HG02852 (cell line): ENCODE data around the gene CCT4.
A peak's percentile ranks its signal among the peaks of the same experiment; 100 is the strongest.
"Not testable (repeated sequence)": the region's sequence is repeated elsewhere in the genome, so short reads cannot be mapped to it uniquely, and the experiment has no call there.

ENCODE experiments used
- ATAC-seq: cut with Tn5 transposase; IDR thresholded peaks from one replicate; pipeline ENCODE4 v1.9.1; 2021; ENCODE audit warnings: mild to moderate bottlenecking, moderate library complexity; ENCODE audit not compliant: unreplicated experiment

The CCT4 gene

DNA sequence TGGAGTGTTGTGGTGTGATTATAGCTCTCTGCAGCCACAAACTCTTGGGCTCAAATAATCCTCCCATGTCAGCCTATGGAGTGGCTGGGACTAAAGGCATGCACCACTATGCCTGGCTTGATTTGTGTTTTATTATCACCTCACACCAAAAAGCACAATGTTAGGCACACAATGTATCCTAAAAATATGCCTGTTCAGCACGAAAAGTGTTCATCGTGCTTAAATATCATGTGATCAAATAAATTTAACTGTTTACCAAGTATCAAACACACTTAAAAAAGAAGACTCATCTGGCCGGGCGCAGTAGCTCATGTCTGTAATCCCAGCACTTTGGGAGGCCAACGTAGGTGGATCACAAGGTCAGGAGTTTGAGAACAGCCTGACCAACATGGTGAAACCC is 5.6 kb downstream of the CCT4 start:
- no peak for ATAC-seq

DNA sequence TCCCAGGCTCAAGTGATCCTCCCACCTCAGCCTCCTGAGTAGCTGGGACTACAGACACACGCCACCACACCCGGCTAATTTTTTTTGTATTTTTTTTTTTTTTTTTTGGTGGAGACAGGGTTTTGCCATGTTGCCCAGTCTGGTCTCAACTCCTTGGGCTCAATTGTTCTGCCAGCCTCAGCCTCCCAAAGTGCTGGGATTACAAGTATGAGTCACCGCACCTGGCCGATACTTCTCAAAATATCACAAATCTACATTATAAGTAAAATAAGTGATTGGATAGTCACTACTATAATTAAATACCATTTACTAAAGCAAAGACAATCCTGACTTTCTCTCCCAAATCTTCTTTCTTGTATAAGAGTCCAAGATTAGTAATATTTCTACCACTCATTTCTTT is 9.1 kb downstream of the CCT4 start:
- ATAC-seq = not testable (repeated sequence)

DNA sequence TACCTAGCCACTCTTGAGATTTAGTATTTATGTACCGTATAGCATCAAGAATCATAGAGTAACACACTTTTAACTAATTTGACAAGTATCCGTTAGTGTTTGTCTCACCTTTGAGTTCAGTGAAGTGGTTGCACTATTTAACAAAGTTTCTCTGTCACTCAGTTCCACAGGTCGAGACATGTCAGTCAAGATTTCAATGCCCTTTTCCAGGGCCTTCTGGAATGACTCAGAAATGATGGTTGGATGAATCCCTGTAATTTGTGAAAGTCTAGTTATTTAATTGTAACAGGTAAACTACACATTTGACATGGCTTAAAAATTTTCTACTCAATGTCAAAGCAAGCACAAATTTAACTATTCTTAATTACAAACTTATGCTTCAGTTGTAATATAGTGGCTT is 9.7 kb downstream of the CCT4 start:
- no peak for ATAC-seq

GRCh38 chr2:61877571-61878245 is 10.7 kb downstream of the CCT4 start:
- no peak for ATAC-seq

GRCh38 chr2:61876400-61876799 is 12.1 kb downstream of the CCT4 start:
- ATAC-seq = no peak

DNA sequence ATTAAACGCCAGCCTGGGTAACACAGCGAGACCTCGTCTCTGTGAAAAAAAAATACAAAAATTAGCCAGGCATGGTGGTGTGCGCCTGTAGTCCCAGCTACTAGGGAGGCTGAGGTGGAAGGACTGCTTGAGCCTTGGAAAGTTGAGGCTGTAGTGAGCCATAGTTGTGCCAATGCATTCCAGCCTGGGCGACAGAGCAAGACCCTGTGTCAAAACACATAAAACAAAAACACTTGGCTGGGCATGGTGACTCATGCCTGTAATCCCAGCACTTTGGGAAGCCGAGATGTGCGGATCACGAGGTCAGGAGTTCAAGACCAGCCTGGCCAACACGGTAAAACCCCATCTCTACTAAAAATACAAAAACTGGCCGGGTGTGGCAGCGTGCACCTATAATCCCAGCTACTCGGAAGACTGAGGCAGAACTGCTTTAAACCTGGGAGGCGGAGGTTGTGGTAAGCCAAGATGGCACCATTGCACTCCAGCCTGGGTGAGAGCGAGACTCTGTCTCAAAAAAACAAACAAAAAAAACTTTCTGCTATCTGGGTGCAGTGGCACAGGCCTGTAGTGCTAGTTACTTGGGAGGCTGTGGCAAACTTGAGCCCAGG is 21.9 kb downstream of the CCT4 start:
- not testable (repeated sequence) for ATAC-seq

- no peak for ATAC-seq
Measured at GRCh38 chr2:61862085-61862484, 26.4 kb downstream of the CCT4 start.

GRCh38 chr2:61857224-61857623 is 31.2 kb downstream of the CCT4 start:
- no peak for ATAC-seq

GRCh38 chr2:61855318-61855613 is 33.2 kb downstream of the CCT4 start:
- ATAC-seq = no peak

DNA sequence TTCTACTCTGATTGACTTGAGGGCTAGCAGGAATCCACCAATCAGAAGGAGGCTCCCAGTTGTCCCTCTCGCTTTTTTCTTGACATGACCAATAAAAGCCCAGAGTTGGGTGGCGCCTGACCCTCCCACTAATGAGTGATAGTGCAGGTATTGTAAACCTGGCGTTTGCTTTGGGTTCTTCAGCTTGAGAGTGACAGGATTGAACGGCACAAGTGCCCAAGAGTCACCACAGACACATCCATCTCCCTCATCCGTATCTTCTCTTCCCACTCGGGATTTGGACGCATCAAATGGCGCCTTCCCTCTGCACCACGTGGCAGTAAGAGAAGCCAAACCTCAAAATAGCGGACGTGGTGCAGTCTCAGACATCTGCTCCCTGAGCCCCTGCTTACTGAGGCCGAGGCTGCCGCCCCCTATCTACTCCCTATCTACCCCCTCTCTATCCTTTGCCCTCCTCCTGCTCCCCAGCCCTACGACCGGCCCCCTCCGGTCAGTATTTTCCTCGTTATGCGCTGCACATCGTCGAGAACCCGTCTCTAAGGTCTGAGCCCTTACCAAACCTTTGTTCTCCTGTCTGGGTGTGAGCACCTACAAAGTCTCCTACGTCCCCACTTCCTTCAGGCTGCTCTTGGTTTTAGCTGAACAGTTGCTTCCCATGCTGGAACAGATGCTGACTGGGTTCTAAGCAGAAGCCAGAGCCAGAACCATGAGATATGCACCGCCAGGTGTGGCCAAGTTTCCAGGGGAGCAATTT is 33.7 kb downstream of the CCT4 start:
- peak; percentile 87 for ATAC-seq

DNA sequence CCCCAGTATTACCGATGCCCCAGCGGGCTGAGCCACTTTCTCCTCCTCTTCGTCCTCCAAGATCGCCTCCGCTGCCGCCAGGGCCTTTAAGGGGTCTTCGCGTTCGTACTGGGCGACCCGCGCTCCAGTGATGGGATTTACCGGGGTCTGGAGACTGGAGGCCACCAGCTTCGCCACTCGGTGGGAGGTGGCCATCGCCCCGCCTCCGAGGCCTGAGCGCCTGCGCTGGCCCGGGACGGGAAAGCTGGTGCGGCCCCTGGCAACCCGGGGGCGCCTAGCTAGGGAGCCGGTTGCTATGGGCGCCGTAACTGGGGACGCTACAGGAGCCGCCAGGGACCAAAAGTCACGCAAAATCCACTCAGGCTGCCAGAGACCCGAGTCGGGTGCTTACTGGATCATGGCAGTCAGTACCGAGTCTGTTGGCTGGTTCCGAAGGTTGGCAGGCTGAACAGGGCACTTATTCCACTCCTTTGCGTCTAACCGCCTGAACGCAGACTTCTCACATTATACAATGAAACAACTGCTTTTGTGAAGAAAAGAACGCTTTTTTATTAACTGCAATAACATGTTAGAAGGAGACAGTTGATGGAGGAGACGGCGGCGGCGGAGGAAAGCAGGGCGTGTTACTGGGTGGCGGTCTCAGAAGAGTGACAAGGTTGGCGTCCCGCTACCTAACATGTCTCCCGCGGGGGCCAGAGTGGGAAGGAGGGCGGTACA is 34.5 kb downstream of the CCT4 start, which contains the start of gene FAM161A:
FAM161A (minus strand) TSS at position 214 of the 717 bp plus-strand sequence; CDS start at position 195, 19 bp downstream.
- peak; percentile 79 for ATAC-seq

DNA sequence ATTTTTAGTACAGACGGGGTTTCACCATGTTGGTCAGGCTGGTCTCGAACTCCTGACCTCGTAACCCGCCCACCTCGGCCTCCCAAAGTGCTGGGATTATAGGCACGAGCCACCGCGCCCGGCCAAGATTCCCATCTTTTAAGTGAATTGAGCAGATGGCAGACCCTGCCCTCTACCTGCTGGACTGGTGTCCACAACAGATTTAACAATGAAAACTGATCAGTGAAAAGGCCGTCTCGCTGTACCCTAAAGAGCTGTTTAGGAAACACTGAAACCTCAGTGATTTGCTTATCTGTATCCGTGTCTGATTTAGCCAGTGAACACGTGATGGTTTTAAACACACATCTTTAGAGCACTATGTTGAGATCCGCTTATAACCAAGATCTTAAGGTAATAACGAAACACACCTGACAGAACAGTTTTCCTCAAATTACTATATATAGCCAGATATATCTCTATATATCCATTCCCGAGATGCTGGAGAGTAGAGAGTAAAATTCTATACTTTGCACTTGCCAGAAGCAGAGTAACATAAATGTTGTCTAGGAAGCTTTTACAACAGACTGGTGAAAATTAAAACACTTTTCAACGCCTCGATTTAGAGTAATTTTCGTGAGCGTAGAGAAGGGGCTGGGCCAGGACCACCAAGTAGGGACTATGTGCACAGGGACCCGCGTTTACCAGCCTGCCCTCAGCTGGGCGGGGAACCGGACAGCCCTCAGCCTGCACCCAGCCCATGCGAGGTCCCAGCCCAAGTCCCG is 35.2 kb downstream of the CCT4 start:
- peak; percentile 53 for ATAC-seq

DNA sequence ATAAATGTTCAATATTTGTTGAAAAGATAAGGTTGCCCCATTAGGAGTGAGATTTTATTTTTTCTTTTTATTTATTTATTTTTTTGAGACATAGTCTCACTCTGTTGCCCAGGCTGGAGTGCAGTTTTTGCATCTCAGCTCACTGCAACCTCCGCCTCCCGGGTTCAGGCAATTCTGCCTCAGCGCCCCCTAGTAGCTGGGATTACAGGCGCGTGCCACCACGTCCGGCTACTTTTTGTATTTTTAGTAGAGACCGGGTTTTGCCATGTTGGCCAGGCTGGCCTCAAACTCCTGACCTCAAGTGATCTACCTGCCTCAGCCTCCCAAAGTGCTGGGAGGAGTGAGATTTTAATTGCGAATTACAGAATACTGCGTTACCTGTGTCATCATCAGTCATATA is 37.2 kb downstream of the CCT4 start:
- not testable (repeated sequence) for ATAC-seq

GRCh38 chr2:61845320-61845719 is 43.1 kb downstream of the CCT4 start:
- ATAC-seq = no peak

GRCh38 chr2:61841286-61841685 is 47.2 kb downstream of the CCT4 start:
- ATAC-seq = no peak

GRCh38 chr2:61834893-61835292 is 53.6 kb downstream of the CCT4 start:
- no peak for ATAC-seq

DNA sequence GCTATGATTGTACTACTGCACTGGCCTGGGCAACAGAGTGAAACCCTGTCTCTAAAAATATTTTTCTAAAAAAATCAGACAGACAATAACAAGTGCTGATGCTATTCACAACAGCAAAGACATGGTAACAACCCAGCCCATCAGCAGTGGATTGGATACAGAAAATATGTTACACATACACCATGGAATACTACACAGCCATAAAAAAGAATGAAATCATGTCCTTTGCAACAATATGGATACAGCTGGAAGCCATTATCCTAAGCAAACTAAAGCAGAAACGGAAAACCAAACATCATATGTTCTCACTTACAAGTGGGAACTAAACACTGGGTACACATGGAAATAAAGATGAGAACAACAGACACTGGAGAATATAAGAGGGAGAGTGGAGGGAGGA is 54.5 kb downstream of the CCT4 start:
- ATAC-seq = no peak

DNA sequence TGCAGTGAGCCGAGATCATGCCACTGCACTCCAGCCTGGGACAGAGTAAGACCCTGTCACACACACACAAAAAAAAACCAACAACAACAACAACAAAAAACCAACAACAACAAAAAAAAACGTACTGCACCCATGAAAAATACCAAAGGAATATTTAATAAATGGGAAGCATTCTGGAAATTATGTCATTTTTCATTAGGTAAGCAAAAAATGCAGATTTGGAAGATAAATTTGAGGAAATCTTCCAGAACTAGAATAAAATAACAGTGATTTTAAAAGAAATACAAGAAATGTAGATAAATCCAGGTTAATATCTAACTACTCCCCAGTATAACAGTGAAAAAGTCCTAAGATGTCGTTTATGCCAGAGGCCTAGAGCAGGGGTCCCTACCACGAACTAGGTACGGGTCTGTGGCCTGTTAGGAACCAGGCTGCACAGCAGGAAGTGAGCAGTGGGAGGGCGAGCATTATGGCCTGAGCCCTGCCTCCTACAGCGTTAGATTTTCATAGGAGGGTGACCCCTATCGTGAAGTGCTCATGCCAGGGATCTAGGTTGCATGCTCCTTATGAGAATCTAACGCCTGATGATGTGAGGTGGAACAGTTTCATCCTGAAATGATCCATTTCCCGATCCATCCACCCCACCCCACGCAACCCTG is 56.1 kb downstream of the CCT4 start:
- ATAC-seq = no peak

DNA sequence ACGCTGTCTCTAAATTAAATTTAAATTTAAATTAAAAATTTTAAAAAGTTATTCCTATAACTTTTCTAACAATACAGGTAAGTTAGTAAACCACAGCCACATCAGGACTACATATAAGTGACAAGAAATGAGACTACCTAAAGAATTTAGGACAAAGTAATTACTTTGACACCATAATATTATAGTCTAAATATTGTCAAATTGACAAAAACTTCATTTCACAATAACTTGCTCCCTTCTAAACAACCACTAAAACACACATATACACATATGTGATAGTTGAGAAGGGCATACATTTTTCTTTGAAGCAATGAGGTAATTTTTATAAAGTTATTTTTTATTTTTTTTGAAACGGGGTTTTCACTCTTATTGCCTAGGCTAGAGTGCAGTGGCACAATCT is 66.2 kb downstream of the CCT4 start:
- no peak for ATAC-seq
